Frontal cortex (tissue), 4 donors: Measurements from ENCODE around the gene DMRT2. TPM values are rescaled to one million over a fixed set of nuclear protein-coding genes. Genes with fewer than 3 reads are reported as not detected.

Experiments used
- DNase-seq, 2 donors: peaks; one replicate each; pipeline ENCODE4 v3.0.0; 2012; ENCODE audit warnings: low spot score in 2 of 2
- FAIRE-seq: peaks from 2 replicates; lab custom pipeline; 2012; peaks lifted over from hg19 to GRCh38; lab: Jason Lieb, UNC
- small RNA-seq: library from RNA; depleted of rRNA; stranded (forward); fragments of <200 nt; gene quantifications from one replicate; pipeline ENCODE3, GENCODE V24; 2014
- total RNA-seq: library from RNA; depleted of rRNA; stranded (reverse); fragments of >200 nt; gene quantifications from one replicate; pipeline ENCODE4 v1.2.3, GENCODE V29; 2014
- donor health status: control.
- donor health status: control.
- donor health status: control.

DMRT2 gene
- total RNA-seq, 1 donor from 2014 or later = not detected

DNA sequence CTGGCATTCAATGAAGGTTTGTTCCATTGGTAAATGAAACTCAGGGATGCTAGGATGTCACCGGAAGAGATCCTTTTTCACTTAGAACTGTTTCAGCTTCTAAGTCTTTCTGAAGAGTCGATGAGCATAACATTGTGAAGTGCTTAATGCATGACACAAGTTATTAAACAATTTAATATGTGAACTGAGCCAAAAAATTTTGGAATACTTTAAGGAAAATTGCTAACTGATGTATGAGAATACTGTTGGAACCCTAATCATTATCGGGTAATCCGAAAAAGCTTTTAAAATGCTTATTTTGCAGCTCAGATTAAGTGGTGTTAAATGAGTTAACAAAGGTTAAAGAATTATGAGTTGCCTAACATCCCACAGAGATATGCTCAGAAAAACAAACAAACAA lies 34.9 kb downstream of the DMRT2 start:
- no peak for FAIRE-seq
- no peak for DNase-seq

DNA sequence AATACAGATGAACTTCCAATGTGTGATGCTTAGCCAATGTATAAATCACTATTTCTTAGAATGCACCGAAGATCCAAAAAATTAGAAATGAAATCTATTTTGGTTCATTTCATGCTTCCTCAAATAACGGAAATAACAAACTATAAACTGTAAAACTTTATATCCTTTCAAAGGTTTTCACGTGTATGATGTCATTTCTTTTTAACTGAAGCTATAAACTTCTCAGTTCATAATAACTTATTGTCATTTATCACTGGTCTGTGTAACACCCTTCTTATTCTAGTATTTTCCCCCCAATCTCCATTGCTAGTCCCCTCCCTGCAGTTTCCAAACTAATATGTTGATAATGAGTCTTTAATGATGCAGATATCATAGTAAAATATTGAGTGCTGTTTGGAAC lies 36.4 kb downstream of the DMRT2 start:
- FAIRE-seq = no peak
- DNase-seq = no peak

GRCh38 chr9:1087120-1087881 lies 37.1 kb downstream of the DMRT2 start:
- DNase-seq (no peak), FAIRE-seq (no peak)

GRCh38 chr9:1094749-1095148 lies 44.6 kb downstream of the DMRT2 start:
- FAIRE-seq = no peak
- no peak for DNase-seq

DNA sequence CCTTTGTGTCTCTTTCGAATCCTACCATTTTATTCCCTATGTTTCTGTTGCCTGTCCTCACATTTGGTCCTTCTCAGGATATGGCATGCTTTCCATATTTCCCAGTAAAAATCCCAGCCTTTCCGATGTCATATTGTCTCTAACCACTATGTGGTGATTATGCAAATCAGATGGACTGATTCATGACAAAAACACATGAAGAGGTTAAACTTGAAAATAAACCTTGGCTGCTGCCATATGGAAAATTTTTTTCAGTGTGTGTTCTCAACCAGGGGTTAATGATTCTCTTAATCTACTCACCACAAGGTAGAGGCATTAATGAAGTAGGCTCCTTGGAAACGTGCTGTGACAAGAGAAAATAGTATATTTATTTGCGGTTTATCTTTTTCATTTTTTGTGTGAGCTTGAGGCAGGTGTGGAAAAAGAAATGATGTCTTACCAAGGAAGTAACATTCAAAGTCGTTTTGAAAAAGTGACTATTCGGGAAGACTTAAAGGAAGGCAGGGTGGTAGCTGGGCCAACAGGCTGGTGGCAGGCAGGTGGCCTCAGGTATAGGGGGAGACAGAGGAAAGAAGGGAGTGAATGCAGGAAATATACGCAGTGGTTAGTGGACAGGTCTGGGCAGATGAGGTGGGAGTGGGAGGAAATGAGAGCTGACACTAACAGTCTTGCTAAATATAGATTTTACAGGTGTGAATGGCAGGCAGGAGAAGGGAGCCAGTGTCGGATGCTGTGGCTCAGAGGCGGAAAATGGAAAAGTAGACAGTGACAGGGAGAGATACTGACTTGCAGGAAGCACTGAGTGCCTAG lies 46.2 kb downstream of the DMRT2 start:
- no peak for DNase-seq
- no peak for FAIRE-seq

DNA sequence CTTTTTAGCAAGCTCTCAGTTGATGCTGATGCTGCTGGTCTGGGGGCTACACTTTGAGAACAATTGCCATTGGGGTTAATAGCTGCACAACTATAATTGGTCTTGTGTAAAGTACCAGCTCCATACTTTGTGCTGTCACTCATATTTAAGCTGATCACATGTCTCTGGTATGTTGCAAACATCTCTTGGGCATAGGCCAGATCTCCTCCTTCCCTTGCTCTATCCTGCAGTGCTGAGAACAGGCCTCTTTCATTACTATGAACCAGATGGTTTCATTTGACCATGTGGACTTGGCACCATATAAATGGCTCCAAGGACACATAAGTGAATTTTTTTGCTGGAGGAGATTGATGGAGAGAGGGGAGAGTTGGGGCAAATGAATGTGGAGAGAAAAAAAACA lies 48.4 kb downstream of the DMRT2 start:
- DNase-seq = no peak
- FAIRE-seq = no peak

DNA sequence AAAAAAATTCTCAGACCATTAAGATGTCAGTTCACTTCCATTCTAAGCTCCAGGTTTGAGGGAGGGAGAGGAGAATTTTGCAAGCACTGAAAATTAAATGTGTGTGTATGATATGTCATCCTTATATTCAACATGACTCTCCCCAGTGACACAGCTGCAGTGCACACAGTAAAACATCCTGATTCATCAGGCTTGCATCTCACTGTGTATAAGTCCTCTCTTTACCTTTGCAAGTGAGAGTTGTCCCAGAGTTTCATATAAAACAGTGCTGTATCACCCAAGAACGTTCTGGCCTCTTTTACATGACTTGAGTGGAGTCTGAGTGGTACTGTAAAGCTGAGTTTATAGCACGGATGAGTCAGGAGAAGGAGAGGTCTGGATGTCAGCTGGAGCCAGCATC lies 50.0 kb downstream of the DMRT2 start:
- FAIRE-seq = no peak
- no peak for DNase-seq

DNA sequence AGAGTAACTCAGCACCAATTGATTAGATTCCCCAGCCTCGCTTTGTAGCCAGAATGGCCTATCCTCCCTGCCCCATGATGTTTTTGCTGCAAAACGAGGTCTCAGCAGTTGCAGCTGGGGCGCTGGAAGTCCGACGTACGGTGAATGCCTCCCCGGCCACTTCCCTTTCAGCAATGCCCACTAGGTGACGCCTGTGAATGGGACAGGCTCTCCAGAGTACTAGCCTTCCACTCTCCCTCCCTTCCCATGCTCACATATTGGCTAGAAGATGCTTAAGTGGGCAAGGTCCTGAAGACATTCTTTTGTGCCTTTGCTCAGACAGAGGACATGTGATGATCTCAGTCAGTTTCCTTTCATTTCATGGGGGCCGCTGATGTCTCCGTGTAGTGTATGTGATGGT lies 50.8 kb downstream of the DMRT2 start:
- FAIRE-seq = no peak

GRCh38 chr9:1101846-1102641 lies 51.9 kb downstream of the DMRT2 start:
- no peak for FAIRE-seq

More for the DNA sequence above, 50.8 kb downstream of the DMRT2 start:
- DNase-seq = no peak

DNA sequence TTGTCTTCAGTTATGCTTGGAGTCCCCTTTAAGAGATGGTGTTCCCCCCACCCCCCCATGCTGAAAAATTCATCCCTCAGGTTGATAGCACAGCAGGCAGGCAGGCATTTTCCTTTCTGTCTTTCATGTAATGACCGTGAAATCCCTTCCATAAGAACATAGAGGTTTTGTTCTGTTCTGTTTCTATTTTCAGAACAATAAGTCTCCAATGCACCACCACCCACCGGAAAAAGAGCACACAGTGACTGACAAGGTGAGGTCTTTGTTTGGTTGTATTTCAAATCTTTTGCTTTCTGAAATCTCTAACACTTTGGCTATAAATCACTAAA lies 52.4 kb downstream of the DMRT2 start:
- FAIRE-seq = no peak
- no peak for DNase-seq

More at GRCh38 chr9:1101846-1102641, 51.9 kb downstream of the DMRT2 start:
- DNase-seq = no peak

Small RNA genes lying within 50 kb of the gene (small RNA-seq; reads per million reads assigned to genes)
- gene RNU6-1073P = not detected

Other genes starting within 250 kb of the DMRT2 start
- gene DMRT1, start 208.7 kb upstream of the DMRT2 start, total RNA-seq = under 0.01 TPM
- not detected for gene DMRT3, start 73.7 kb upstream of the DMRT2 start, total RNA-seq